Breast epithelium (tissue), 3 donors: ENCODE data around the gene SBK1.

Source experiments
- CTCF ChIP-seq, 3 donors: fragments of 450-650 bp; IDR thresholded peaks; one replicate each; pipeline ENCODE4 v1.5.1; 2016 to 2017; ENCODE audit warnings: antibody characterized with exemption in 3 of 3, mild to moderate bottlenecking in 3 of 3, moderate library complexity in 3 of 3
- POLR2A ChIP-seq: fragments of 450-650 bp; IDR thresholded peaks from one replicate; pipeline ENCODE4 v1.6.1; 2016; ENCODE audit warnings: antibody characterized with exemption, mild to moderate bottlenecking, moderate library complexity

DNA sequence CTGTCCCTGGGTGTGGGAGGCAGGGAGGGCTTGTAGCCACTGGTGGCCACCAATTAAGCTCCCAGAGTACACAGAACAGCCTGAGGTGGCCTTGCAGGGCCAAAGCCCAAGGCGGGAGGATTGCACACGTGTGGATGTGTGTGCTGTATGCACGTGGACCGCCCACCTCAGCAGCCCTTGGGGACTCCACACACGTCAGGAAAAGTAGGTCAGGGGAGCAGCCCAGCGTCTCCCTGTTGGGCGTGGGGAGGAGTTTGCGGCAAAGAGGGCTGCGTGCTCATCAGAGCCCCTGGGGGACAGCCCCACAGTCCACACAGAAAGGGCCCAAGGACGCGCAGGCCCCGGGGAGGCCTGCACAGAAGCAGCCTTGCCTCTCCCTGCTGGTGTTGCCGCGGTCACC is 19.6 kb downstream of the SBK1 start:
- TF ChIP-seq CTCF (IDR thresholded peaks at IDR 0.05) (no peak), POLR2A (no peak)
